CD4-positive, alpha-beta T cell treated with Interleukin-17A for 1 hour (primary cell): ENCODE results near the gene PANK2.
A peak's percentile ranks its signal among the peaks of the same experiment; 100 is the strongest.
"Not testable (repeated sequence)": the region's sequence is repeated elsewhere in the genome, so short reads cannot be mapped to it uniquely, and the experiment has no call there.

Experiments used
- DNase-seq: peaks from one replicate; pipeline ENCODE4 v3.0.0-alpha.2; 2020

The PANK2 gene

GRCh38 chr20:3888622-3889488 lies at the start of gene PANK2:
TSS of gene PANK2 (plus strand) at chr20:3889387.
- peak; percentile 98 for DNase-seq

GRCh38 chr20:3840201-3840600 lies 49.0 kb upstream of the PANK2 start:
- not testable (repeated sequence) for DNase-seq

- DNase-seq: no peak
Measured at GRCh38 chr20:3842348-3842930, 46.7 kb upstream of the PANK2 start.

- DNase-seq: no peak
Measured at GRCh38 chr20:3843490-3843889, 45.7 kb upstream of the PANK2 start.

GRCh38 chr20:3843990-3844619 lies 45.1 kb upstream of the PANK2 start:
- DNase-seq: not testable (repeated sequence)

GRCh38 chr20:3846378-3846739 lies 42.8 kb upstream of the PANK2 start:
- DNase-seq: no peak

- peak; percentile 86 for DNase-seq
Measured at GRCh38 chr20:3846740-3847428, 42.3 kb upstream of the PANK2 start, which contains the start of gene MAVS. TSS of gene MAVS (plus strand) at chr20:3846834. CDS start at chr20:3854625, 7,791 bp downstream.

GRCh38 chr20:3847429-3847940 lies 41.7 kb upstream of the PANK2 start:
- no peak for DNase-seq

- no peak for DNase-seq
Measured at GRCh38 chr20:3848565-3848964, 40.6 kb upstream of the PANK2 start.

GRCh38 chr20:3854462-3854871 lies 34.7 kb upstream of the PANK2 start:
- DNase-seq: no peak

- DNase-seq: no peak
Measured at GRCh38 chr20:3857405-3857804, 31.8 kb upstream of the PANK2 start.

GRCh38 chr20:3858689-3859088 lies 30.5 kb upstream of the PANK2 start:
- no peak for DNase-seq

- no peak for DNase-seq
Measured at GRCh38 chr20:3861191-3861590, 28.0 kb upstream of the PANK2 start.

- no peak for DNase-seq
Measured at GRCh38 chr20:3862333-3862732, 26.9 kb upstream of the PANK2 start.

GRCh38 chr20:3863317-3863716 lies 25.9 kb upstream of the PANK2 start:
- no peak for DNase-seq

- no peak for DNase-seq
Measured at GRCh38 chr20:3864518-3864917, 24.7 kb upstream of the PANK2 start.

GRCh38 chr20:3865152-3865886 lies 23.9 kb upstream of the PANK2 start:
- DNase-seq: no peak

GRCh38 chr20:3865887-3866407 lies 23.2 kb upstream of the PANK2 start:
- DNase-seq: no peak

- DNase-seq: no peak
Measured at GRCh38 chr20:3866464-3866863, 22.7 kb upstream of the PANK2 start.

- no peak for DNase-seq
Measured at GRCh38 chr20:3867802-3868201, 21.4 kb upstream of the PANK2 start.

- DNase-seq: no peak
Measured at GRCh38 chr20:3869839-3870634, 19.1 kb upstream of the PANK2 start.
